Left ventricle myocardium superior (tissue), 1 donor: ENCODE data around the gene FGFR3. TPM values are rescaled to one million over a fixed set of nuclear protein-coding genes. Genes with fewer than 3 reads are reported as not detected.

Experiments used
- ATAC-seq: fragments of 200-7000 bp; cut with Tn5 transposase; one replicate; pipeline ENCODE4 v1.9.1; 2020; ENCODE audit warnings: mild to moderate bottlenecking, moderate library complexity
- DNase-seq: peaks from one replicate; pipeline ENCODE4 v3.0.0-alpha.2; 2020
- intact Hi-C: fragments of 100-400 bp; cut with micrococcal nuclease; formaldehyde crosslinking; loops from one replicate; pipeline ENCODE4 v1.11.0; 2022
- total RNA-seq: library from RNA; stranded (reverse); fragmentation: NEBNext Ultra II Directional; extraction: Animal tissue kit (Norgen Biotek cat#: 25700); gene quantifications from one replicate; pipeline ENCODE4 v1.2.1, GENCODE V29; 2021
- donor health status: DM: no; HTN: yes; CAD: no; lungs with severe emphysema.

Gene FGFR3
- total RNA-seq, 1 donor from 2014 or later = 1.7 TPM

GRCh38 chr4:1753697-1754311 is 39.3 kb upstream of the FGFR3 start:
- DNase-seq (no peak), ATAC-seq (no peak)
- intact Hi-C loops = no loop called here

GRCh38 chr4:1754336-1754735 is 38.8 kb upstream of the FGFR3 start:
- DNase-seq (no peak), ATAC-seq (no peak)
- intact Hi-C loops = no loop called here

GRCh38 chr4:1755297-1755696 is 37.8 kb upstream of the FGFR3 start:
- DNase-seq (no peak), ATAC-seq (no peak)
- intact Hi-C loops = no loop called here

GRCh38 chr4:1756079-1756478 is 37.0 kb upstream of the FGFR3 start:
- intact Hi-C loops = no loop called here
- no peak for ATAC-seq
- no peak for DNase-seq

- intact Hi-C loops = no loop called here
- ATAC-seq (no peak), DNase-seq (no peak)
Measured at GRCh38 chr4:1756893-1757779, 36.0 kb upstream of the FGFR3 start.

- no peak for DNase-seq
- intact Hi-C loops = no loop called here
- no peak for ATAC-seq
Measured at GRCh38 chr4:1757836-1758235, 35.3 kb upstream of the FGFR3 start.

- no peak for DNase-seq
- ATAC-seq = no peak
- intact Hi-C loops = no loop called here
Measured at GRCh38 chr4:1758306-1759121, 34.6 kb upstream of the FGFR3 start.

- intact Hi-C loops = no loop called here
- DNase-seq = no peak
Measured at GRCh38 chr4:1759170-1759817, 33.8 kb upstream of the FGFR3 start.

GRCh38 chr4:1759818-1760223 is 33.3 kb upstream of the FGFR3 start:
- ATAC-seq (no peak), DNase-seq (no peak)
- intact Hi-C loops = no loop called here

More at GRCh38 chr4:1759170-1759817, 33.8 kb upstream of the FGFR3 start:
- ATAC-seq = no peak

- DNase-seq = no peak
- intact Hi-C loops = no loop called here
- no peak for ATAC-seq
Measured at GRCh38 chr4:1760521-1761071, 32.5 kb upstream of the FGFR3 start.

- DNase-seq (no peak), ATAC-seq (no peak)
- intact Hi-C loops = no loop called here
Measured at GRCh38 chr4:1761130-1761689, 31.9 kb upstream of the FGFR3 start.

GRCh38 chr4:1762264-1763010 is 30.7 kb upstream of the FGFR3 start:
- no peak for DNase-seq
- intact Hi-C loops = no loop called here
- ATAC-seq = no peak

- intact Hi-C loops = no loop called here
- no peak for DNase-seq
- ATAC-seq = no peak
Measured at GRCh38 chr4:1763070-1763549, 30.0 kb upstream of the FGFR3 start.

GRCh38 chr4:1763550-1764080 is 29.5 kb upstream of the FGFR3 start:
- ATAC-seq = peak; percentile 47

GRCh38 chr4:1764670-1765069 is 28.4 kb upstream of the FGFR3 start:
- DNase-seq = no peak
- intact Hi-C loops = no loop called here
- no peak for ATAC-seq

More at GRCh38 chr4:1763550-1764080, 29.5 kb upstream of the FGFR3 start:
- peak; percentile 59 for DNase-seq
- intact Hi-C loops = no loop called here

GRCh38 chr4:1765409-1766072 is 27.6 kb upstream of the FGFR3 start:
- intact Hi-C loops = no loop called here
- DNase-seq = no peak
- ATAC-seq = no peak
